Activated CD8-positive, alpha-beta T cell treated with anti-CD3 and anti-CD28 coated beads, Interleukin-2, amount 10 ng/mL, durations not matched to agents 7 days and 5 days (primary cell): ENCODE data around the gene WDR19. TPM values are rescaled to one million over a fixed set of nuclear protein-coding genes. Genes with fewer than 3 reads are reported as not detected.

Experiments
- ATAC-seq: fragments of 150-1000 bp; cut with Tn5 transposase; one replicate; pipeline ENCODE4 v1.10.0; 2021; ENCODE audit warnings: moderate library complexity
- CTCF ChIA-PET: fragments of 350-600 bp; sonication (Branson Sonifier 250); formaldehyde crosslinking; loops from one replicate; lab custom pipeline; 2021; ENCODE audit warnings: antibody characterized with exemption; lab: Charles Lee
- POLR2A ChIA-PET: fragments of 350-600 bp; sonication (Branson Sonifier 250); formaldehyde crosslinking; loops from one replicate; lab custom pipeline; 2021; ENCODE audit warnings: antibody characterized with exemption; lab: Charles Lee
- DNase-seq: peaks from one replicate; pipeline ENCODE4 v3.0.0-alpha.2; 2020
- H3K27ac Mint-ChIP-seq: one replicate; pipeline ENCODE4 v1.8.0; 2021; ENCODE audit warnings: mild to moderate bottlenecking, mixed read lengths
- H3K27me3 Mint-ChIP-seq: one replicate; pipeline ENCODE4 v1.8.0; 2021; ENCODE audit warnings: low read depth, mixed read lengths
- H3K36me3 Mint-ChIP-seq: one replicate; pipeline ENCODE4 v1.8.0; 2021; ENCODE audit warnings: low read depth, mixed read lengths
- H3K4me1 Mint-ChIP-seq: one replicate; pipeline ENCODE4 v1.8.0; 2021; ENCODE audit warnings: low read depth, mixed read lengths
- H3K4me3 Mint-ChIP-seq: one replicate; pipeline ENCODE4 v1.8.0; 2021; ENCODE audit warnings: mild to moderate bottlenecking, mixed read lengths
- H3K9me3 Mint-ChIP-seq: one replicate; pipeline ENCODE4 v1.8.0; 2022; ENCODE audit warnings: mixed read lengths; ENCODE audit not compliant: insufficient read depth
- total RNA-seq, 2 experiments: library from RNA; stranded (reverse); gene quantifications; one replicate each; pipeline ENCODE4 v1.2.3, GENCODE V29; 2021

Gene WDR19
- total RNA-seq, 2 experiments from 2014 or later = 6.0 to 6.5 TPM

DNA sequence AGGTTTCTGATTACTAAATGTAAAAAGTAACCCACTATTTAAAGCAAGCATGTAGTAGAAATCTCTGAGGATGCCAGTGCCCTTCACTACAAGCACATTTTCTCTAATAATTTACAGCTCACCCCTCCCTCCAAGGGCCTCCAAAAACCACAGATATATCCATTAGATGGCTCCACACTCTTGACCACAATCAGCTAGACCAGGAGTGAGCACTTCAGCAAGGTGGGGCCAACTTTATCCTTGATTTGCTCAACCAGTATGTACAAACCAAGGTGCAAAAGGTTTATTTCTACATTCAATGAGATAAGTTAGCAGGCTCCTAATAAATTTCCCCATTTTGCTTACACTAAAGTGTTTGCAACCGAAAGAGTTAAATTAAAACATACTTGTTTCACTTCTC lies 148.0 kb downstream of the WDR19 start:
- H3K36me3 Mint-ChIP-seq = peaks cover 30% of the 10 kb centered on the region
- no peak for DNase-seq
- H3K9me3 Mint-ChIP-seq = no peaks in the 10 kb centered on the region
- ATAC-seq = no peak
- ChIA-PET POLR2A (no interaction called here), CTCF (interaction anchor here (1.8 kb wide), 1 partner anchor 10 kb away, joined by 4 read pairs; no protein-coding TSS in a partner anchor)
- H3K4me1 Mint-ChIP-seq = peaks cover 4% of the 10 kb centered on the region
- H3K27ac Mint-ChIP-seq = no peak overlapping the region
- no peaks in the 10 kb centered on the region for H3K27me3 Mint-ChIP-seq
- no peak overlapping the region for H3K4me3 Mint-ChIP-seq

- no peak for ATAC-seq
- POLR2A ChIA-PET = no interaction called here
These were observed 148.9 kb downstream of the WDR19 start for GRCh38 chr4:39331191-39331590.

More at GRCh38 chr4:39331191-39331590, 148.9 kb downstream of the WDR19 start:
- CTCF ChIA-PET = interaction anchor here (1.8 kb wide), 1 partner anchor 9 kb away, joined by 4 read pairs; no protein-coding TSS in a partner anchor
- Mint-ChIP-seq H3K9me3 (no peaks in the 10 kb centered on the region), H3K4me1 (peaks cover 4% of the 10 kb centered on the region), H3K4me3 (no peak overlapping the region), H3K36me3 (peaks cover 29% of the 10 kb centered on the region), H3K27me3 (no peaks in the 10 kb centered on the region), H3K27ac (no peak overlapping the region)
- no peak for DNase-seq

Other genes starting within 250 kb of the WDR19 start
- gene TMEM156, start 150.1 kb upstream of the WDR19 start, total RNA-seq = 10 to 100 TPM; 12.4 to 14.1 TPM
- gene KLHL5, start 120.3 kb upstream of the WDR19 start, total RNA-seq = 10 to 100 TPM; 16.6 to 17.0 TPM
- 10 to 100 TPM; 79.6 to 82.2 TPM for gene RFC1, start 183.8 kb downstream of the WDR19 start, total RNA-seq
- gene KLB, start 224.4 kb downstream of the WDR19 start, total RNA-seq = not detected